ENCODE measurements around the gene SP110.
"Not testable (repeated sequence)": the region's sequence is repeated elsewhere in the genome, so short reads cannot be mapped to it uniquely, and the experiment has no call there.

SP110 gene

GRCh38 chr2:230219419-230220331 is at the start of gene SP110:
Gene SP110 (minus strand): TSS chr2:230219984. CDS start chr2:230216927, 3,057 bp downstream.
- DNase-seq = peak; percentile 84

GRCh38 chr2:230268606-230269243 is 48.9 kb upstream of the SP110 start:
- no peak for DNase-seq

GRCh38 chr2:230267556-230267955 is 47.8 kb upstream of the SP110 start:
- DNase-seq = no peak

- no peak for DNase-seq
These were observed 47.3 kb upstream of the SP110 start for GRCh38 chr2:230267059-230267458.

- DNase-seq = no peak
These were observed 46.9 kb upstream of the SP110 start for GRCh38 chr2:230266638-230267037.

- DNase-seq = not testable (repeated sequence)
These were observed 45.2 kb upstream of the SP110 start for GRCh38 chr2:230264945-230265344.

GRCh38 chr2:230262246-230262645 is 42.5 kb upstream of the SP110 start:
- DNase-seq = no peak

GRCh38 chr2:230258483-230258882 is 38.7 kb upstream of the SP110 start:
- no peak for DNase-seq

GRCh38 chr2:230256733-230257332 is 37.0 kb upstream of the SP110 start:
- no peak for DNase-seq

- DNase-seq = no peak
These were observed 34.5 kb upstream of the SP110 start for GRCh38 chr2:230254152-230254881.

GRCh38 chr2:230250231-230250630 is 30.4 kb upstream of the SP110 start:
- no peak for DNase-seq

- DNase-seq = no peak
These were observed 26.4 kb upstream of the SP110 start for GRCh38 chr2:230246206-230246605.

GRCh38 chr2:230244211-230244610 is 24.4 kb upstream of the SP110 start:
- no peak for DNase-seq

- DNase-seq = no peak
These were observed 15.1 kb upstream of the SP110 start for GRCh38 chr2:230234845-230235244.

GRCh38 chr2:230234122-230234722 is 14.4 kb upstream of the SP110 start:
- no peak for DNase-seq

- no peak for DNase-seq
These were observed 11.5 kb upstream of the SP110 start for GRCh38 chr2:230231251-230231650.

- no peak for DNase-seq
These were observed 10.9 kb upstream of the SP110 start for GRCh38 chr2:230230496-230231200.

- no peak for DNase-seq
These were observed 10.3 kb upstream of the SP110 start for GRCh38 chr2:230230087-230230486.

GRCh38 chr2:230227216-230227615 is 7.4 kb upstream of the SP110 start:
- no peak for DNase-seq

GRCh38 chr2:230226051-230226551 is 6.3 kb upstream of the SP110 start:
- peak; percentile 6 for DNase-seq

GRCh38 chr2:230225486-230225885 is 5.7 kb upstream of the SP110 start, which contains the start of gene SP140:
Gene SP140 (plus strand): TSS chr2:230225736. CDS start chr2:230225845, 109 bp downstream.
- peak; percentile 4 for DNase-seq

- DNase-seq = no peak
These were observed 4.7 kb upstream of the SP110 start for GRCh38 chr2:230224458-230224857.

Data from midbrain (tissue), 1 donor.